IPS DF 4.7 (cell line): ENCODE results near the gene COL4A2.
A peak's percentile ranks its signal among the peaks of the same experiment; 100 is the strongest.

Source experiments
- DNase-seq: peaks from one replicate; pipeline ENCODE4 v3.0.0-alpha.2; 2013; ENCODE audit warnings: low spot score; ENCODE audit errors: extremely low read depth

The COL4A2 gene

DNA sequence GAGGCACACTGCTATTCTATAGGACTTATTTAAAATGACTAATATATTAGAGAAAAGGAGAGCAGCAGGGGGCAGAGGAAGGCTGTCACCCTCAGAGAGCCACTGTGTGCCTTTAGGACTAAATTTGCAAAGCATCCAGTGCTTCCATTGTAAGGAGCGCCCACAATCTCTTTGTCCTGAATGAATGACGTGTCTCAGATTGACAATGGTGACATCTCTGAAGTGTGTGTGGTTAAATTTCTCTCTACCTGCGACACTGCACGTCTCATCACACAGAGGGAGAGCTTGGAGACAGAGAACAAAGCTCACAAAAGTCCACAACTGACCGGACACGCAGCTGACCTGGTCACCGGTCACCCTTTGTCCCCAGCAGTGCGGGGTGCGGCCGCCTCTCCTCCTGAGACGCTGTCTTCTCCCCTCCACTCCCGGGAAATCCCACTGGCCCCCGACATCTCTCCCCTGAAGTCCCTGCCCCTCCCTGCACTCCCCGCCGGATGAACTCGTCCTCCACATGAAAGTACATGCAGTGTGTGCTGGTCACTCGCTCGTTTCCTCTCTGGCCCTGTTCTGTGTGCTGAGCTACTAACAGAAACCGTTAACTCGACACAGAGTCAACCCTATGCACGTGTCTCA lies 147.3 kb downstream of the COL4A2 start:
- DNase-seq = no peak

- no peak for DNase-seq
These were observed 147.9 kb downstream of the COL4A2 start for GRCh38 chr13:110454956-110455355.

GRCh38 chr13:110455444-110455843 lies 148.4 kb downstream of the COL4A2 start:
- DNase-seq = no peak

GRCh38 chr13:110455941-110456340 lies 148.9 kb downstream of the COL4A2 start:
- peak; percentile 69 for DNase-seq

GRCh38 chr13:110456550-110456949 lies 149.5 kb downstream of the COL4A2 start:
- no peak for DNase-seq

DNA sequence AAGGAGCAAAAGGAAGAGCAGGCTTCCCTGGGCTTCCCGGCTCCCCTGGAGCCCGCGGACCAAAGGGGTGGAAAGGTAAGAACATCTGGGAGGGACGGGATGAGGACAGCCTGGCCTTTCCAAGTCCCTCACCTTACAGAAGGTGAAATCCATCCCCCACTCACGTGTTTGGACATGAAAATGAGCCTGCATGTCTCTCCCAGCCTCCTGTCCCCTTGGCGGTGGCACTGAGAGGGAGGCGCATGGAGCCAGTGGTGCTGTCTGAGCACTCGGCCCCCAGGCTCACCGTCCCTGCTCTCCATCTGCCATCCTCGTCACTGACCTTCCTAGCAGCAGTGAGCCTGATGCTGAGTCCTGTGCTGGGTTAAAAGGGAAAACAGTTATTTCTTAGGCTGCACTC lies 150.3 kb downstream of the COL4A2 start:
- DNase-seq = no peak

GRCh38 chr13:110458017-110458416 lies 150.9 kb downstream of the COL4A2 start:
- DNase-seq = no peak

DNA sequence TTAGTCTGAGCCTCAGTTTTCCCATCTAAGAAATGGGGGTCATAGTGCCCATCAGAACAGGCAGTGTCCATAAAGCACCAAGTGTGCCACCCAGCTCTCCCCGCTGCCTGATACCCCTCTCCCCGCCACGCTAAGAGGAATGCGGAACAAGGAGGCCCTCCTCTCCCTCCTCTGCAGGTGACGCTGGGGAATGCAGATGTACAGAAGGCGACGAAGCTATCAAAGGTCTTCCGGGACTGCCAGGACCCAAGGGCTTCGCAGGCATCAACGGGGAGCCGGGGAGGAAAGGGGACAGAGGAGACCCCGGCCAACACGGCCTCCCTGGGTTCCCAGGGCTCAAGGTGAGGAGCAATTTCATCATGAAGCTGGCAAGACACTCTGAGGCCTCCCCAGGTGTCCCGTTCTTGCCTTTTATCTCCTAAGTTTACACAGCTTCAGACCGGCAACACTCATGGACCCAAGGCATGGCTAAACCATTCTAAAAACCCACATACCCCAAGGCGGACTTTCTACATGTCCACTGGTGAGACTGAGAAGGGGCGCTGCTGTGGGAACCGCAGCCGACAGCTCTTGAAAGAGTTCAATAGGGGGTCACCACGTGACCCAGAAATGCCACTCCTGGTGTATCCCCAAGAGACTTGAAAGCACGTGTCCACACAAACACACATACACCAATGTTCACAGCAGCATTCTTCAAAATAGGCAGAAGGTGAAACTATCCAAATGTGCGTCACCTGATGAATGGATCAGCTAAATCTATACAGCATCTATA lies 151.7 kb downstream of the COL4A2 start:
- DNase-seq = no peak

GRCh38 chr13:110462091-110462490 lies 155.0 kb downstream of the COL4A2 start:
- no peak for DNase-seq

- no peak for DNase-seq
These were observed 156.1 kb downstream of the COL4A2 start for GRCh38 chr13:110463156-110463555.

- DNase-seq = no peak
These were observed 156.9 kb downstream of the COL4A2 start for GRCh38 chr13:110463871-110464510.

DNA sequence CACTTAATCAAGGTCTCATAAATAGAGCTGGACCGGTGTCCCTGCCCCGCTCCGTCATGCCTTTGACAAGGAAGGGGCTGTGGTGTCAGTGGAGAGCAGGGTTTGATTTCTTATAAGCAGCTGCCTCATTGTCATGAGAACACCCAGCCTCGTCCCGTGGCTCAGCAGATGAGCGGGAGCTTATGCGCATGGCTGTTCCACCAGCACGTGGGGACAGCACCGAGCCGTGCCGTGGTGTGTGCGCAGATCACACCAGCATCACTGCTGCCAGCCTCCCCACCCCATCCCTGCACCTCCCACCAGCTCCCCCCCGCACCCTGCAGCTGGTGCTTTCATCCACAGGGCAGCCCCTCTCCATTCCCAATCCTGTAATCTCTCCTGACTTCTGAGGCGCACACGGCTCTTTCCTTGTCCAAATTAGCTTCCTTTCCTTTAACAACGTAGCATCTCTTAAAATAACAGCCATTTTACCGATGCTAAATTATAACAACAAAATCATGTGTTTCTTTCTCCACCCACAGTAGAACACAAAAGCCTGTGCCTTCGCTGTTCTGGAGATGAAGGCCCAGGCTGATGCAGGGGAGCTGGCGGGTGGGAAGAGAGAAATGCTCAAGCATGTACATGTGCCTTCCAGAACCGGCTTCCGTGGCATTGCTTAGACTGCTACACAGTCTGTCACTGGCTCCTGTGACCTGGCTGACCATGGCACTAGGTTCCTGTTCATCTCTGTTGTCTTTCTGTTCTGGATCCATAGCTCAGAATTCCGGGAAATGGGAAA lies 157.7 kb downstream of the COL4A2 start:
- no peak for DNase-seq

- no peak for DNase-seq
These were observed 158.6 kb downstream of the COL4A2 start for GRCh38 chr13:110465696-110466095.

- no peak for DNase-seq
These were observed 159.3 kb downstream of the COL4A2 start for GRCh38 chr13:110466266-110466915.

- no peak for DNase-seq
These were observed 160.5 kb downstream of the COL4A2 start for GRCh38 chr13:110467516-110468110.

GRCh38 chr13:110468986-110469495 lies 162.0 kb downstream of the COL4A2 start:
- no peak for DNase-seq

DNA sequence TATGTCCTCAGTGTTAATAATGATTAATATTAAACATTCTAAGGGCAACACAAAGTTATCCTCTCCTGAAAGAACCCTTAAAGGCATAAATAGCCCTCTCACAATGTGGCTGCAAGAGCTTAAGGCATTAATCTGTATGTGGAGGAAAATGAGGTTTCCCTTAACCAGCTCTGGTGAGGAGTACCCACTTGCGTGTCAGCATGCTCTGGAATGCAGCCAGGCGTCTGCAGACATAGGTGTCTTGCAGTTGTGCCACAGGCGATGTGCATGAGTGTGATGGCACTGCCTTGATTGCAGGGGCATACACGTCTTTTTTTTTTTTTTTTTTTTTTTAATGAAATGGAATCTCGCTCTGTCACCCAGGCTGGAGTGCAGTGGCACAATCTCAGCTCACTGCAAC lies 162.5 kb downstream of the COL4A2 start:
- no peak for DNase-seq

DNA sequence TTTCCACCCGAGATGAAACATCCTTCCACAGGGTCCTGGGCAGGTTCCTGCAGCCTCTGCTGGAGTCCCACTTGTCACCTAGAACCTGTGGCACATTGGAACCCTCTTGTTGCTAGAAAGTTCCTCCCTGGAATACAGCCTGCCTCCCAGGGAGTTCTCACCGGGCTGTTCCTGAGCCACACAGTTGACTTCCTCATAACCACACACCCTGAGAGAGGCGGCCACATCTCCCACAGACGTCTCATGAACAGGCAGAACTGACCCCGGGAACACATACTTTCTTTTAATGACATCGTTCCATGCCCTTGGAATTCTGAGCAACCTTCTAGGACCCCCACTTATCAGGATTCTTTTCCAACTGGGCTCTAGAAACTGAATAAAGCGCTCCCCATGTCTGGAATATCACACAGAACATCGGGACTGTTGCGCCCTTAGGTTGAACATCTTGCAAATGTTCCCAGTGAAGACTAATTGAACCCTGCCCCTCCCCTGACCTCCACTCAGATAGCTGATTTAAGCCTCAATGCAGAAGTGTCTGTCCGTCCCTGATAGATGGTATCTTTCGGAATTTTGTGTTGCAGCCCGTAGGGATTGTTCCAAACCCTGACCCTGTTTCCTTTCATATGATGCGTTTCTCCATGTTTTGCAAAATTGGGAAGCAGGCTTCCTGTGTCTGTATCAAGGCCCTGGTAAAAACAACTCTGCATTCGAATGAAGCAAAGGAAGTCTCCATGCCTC lies 163.4 kb downstream of the COL4A2 start:
- no peak for DNase-seq

DNA sequence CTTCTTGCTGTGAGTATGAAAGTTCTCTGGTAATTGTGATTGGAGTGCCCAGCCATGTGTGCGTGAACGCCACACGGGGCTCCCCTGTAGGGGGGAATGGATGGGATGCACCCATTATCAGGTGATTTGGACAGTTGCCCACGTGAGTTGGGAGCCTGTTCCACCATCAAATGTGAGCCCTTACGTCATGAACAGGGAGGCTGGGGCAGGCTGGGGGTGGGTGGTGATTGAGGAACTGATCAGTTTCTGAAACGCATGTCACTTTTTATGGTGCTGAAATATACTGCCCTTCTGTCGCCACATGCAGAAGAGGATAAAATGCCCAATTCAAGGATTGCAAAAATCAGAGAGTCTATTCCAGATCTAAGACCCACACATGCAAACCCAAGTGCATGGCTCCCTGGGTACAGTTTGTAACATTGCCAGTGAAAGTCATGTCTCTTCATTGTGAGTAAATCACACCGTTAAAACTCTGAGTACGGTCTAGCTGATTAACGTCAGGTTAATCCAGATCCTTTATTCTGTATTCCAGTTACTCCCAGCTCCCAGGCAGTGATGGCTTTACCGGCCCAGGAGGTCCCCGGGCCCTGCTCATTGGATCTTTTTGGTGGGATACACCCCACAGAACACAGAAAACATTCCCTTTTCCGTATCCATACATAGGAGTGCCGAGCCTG lies 164.2 kb downstream of the COL4A2 start:
- no peak for DNase-seq

- DNase-seq = no peak
These were observed 164.7 kb downstream of the COL4A2 start for GRCh38 chr13:110471833-110472162.
